Measurements from ENCODE around the gene PLTP. TPM values are rescaled to one million over a fixed set of nuclear protein-coding genes. Genes with fewer than 3 reads are reported as not detected.

The PLTP gene
- total RNA-seq, 1 experiment from 2014 or later, result 17.7 TPM

GRCh38 chr20:45948261-45948733 is 36.3 kb upstream of the PLTP start:
- ATAC-seq (peak; percentile 29), DNase-seq (ENCODE audit: low read depth, low spot score) (no peak)
- Histone ChIP-seq H3K27me3 (ENCODE audit: control insufficient read depth, insufficient read depth, low read length) (no peaks in the 10 kb centered on the region), H3K27ac (ENCODE audit: low read length) (no peak overlapping the region), H3K36me3 (ENCODE audit: control insufficient read depth, insufficient read depth, low read length) (peaks cover 5% of the 10 kb centered on the region), H3K4me3 (ENCODE audit: low read depth in 2 of 2, low read length in 2 of 2) (no peak overlapping the region), H3K9me3 (ENCODE audit: control insufficient read depth, insufficient read depth, low read depth, low read length) (no peaks in the 10 kb centered on the region), H3K4me1 (ENCODE audit: control insufficient read depth, insufficient read depth, low read length) (no peaks in the 10 kb centered on the region)
- no TSS peak for BruUV-seq (replicated peaks)
- in situ Hi-C loops (cut with HindIII; ENCODE audit: low pct_unique_long_range_greater_than_20kb, low sequenced_read_pairs) (no loop called here), intact Hi-C loops (cut with micrococcal nuclease; ENCODE audit: unreplicated experiment) (no loop called here)
- ChIA-PET CTCF (no interaction called here), POLR2A (no interaction called here)
- TF ChIP-seq SIN3A (IDR thresholded peaks at IDR 0.05; ENCODE audit: borderline replicate concordance, insufficient read depth, low read depth, low read length), result no peak

DNA sequence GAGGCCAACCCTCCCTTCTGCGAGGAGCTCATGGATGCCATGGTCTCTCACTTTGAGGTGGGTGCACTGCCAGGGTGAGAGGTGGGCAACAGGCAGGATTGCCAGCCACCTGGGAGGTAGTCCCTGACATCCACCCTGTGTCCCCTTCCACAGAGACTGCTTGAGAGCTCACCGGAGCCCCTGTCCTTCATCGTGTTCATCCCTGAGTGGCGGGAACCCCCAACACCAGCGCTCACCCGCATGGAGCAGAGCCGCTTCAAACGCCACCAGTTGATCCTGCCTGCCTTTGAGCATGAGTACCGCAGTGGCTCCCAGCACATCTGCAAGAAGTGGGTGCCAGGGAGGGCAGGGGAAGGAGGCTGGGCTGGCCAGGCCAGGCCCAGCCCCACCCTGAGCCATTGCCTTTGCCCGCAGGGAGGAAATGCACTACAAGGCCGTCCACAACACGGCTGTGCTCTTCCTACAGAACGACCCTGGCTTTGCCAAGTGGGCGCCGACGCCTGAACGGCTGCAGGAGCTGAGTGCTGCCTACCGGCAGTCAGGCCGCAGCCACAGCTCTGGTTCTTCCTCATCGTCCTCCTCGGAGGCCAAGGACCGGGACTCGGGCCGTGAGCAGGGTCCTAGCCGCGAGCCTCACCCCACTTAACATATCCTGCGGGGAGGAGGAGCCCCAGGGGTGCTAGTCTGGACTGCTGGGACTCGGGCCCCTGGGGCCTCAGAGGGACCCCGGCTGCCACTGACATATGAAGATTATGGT is 35.3 kb upstream of the PLTP start:
- Histone ChIP-seq H3K27me3 (ENCODE audit: control insufficient read depth, insufficient read depth, low read length) (no peaks in the 10 kb centered on the region), H3K4me1 (ENCODE audit: control insufficient read depth, insufficient read depth, low read length) (no peaks in the 10 kb centered on the region), H3K27ac (ENCODE audit: low read length) (no peak overlapping the region), H3K4me3 (ENCODE audit: low read depth in 2 of 2, low read length in 2 of 2) (no peak overlapping the region), H3K36me3 (ENCODE audit: control insufficient read depth, insufficient read depth, low read length) (peaks cover 2% of the 10 kb centered on the region), H3K9me3 (ENCODE audit: control insufficient read depth, insufficient read depth, low read depth, low read length) (no peaks in the 10 kb centered on the region)
- peak; percentile 2; the same call in 1 of the 2 replicates for ATAC-seq
- no TSS peak for BruUV-seq (replicated peaks)
- ChIA-PET POLR2A (no interaction called here), CTCF (no interaction called here)
- intact Hi-C loops (cut with micrococcal nuclease; ENCODE audit: unreplicated experiment) (no loop called here), in situ Hi-C loops (cut with HindIII; ENCODE audit: low pct_unique_long_range_greater_than_20kb, low sequenced_read_pairs) (no loop called here)
- TF ChIP-seq, protein P1, sequence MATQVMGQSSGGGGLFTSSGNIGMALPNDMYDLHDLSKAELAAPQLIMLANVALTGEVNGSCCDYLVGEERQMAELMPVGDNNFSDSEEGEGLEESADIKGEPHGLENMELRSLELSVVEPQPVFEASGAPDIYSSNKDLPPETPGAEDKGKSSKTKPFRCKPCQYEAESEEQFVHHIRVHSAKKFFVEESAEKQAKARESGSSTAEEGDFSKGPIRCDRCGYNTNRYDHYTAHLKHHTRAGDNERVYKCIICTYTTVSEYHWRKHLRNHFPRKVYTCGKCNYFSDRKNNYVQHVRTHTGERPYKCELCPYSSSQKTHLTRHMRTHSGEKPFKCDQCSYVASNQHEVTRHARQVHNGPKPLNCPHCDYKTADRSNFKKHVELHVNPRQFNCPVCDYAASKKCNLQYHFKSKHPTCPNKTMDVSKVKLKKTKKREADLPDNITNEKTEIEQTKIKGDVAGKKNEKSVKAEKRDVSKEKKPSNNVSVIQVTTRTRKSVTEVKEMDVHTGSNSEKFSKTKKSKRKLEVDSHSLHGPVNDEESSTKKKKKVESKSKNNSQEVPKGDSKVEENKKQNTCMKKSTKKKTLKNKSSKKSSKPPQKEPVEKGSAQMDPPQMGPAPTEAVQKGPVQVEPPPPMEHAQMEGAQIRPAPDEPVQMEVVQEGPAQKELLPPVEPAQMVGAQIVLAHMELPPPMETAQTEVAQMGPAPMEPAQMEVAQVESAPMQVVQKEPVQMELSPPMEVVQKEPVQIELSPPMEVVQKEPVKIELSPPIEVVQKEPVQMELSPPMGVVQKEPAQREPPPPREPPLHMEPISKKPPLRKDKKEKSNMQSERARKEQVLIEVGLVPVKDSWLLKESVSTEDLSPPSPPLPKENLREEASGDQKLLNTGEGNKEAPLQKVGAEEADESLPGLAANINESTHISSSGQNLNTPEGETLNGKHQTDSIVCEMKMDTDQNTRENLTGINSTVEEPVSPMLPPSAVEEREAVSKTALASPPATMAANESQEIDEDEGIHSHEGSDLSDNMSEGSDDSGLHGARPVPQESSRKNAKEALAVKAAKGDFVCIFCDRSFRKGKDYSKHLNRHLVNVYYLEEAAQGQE (IDR thresholded peaks at IDR 0.05; ENCODE audit: insufficient read depth in 1 of 2, low read depth in 2 of 2, low read length in 1 of 2), result no peak
- TF ChIP-seq, protein P2, sequence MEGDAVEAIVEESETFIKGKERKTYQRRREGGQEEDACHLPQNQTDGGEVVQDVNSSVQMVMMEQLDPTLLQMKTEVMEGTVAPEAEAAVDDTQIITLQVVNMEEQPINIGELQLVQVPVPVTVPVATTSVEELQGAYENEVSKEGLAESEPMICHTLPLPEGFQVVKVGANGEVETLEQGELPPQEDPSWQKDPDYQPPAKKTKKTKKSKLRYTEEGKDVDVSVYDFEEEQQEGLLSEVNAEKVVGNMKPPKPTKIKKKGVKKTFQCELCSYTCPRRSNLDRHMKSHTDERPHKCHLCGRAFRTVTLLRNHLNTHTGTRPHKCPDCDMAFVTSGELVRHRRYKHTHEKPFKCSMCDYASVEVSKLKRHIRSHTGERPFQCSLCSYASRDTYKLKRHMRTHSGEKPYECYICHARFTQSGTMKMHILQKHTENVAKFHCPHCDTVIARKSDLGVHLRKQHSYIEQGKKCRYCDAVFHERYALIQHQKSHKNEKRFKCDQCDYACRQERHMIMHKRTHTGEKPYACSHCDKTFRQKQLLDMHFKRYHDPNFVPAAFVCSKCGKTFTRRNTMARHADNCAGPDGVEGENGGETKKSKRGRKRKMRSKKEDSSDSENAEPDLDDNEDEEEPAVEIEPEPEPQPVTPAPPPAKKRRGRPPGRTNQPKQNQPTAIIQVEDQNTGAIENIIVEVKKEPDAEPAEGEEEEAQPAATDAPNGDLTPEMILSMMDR (IDR thresholded peaks at IDR 0.05), result no peak
- TF ChIP-seq POLR2AphosphoS5 (IDR thresholded peaks at IDR 0.05; ENCODE audit: low read depth, low read length), result no peak
- no peak for TF ChIP-seq SIN3A (IDR thresholded peaks at IDR 0.05; ENCODE audit: borderline replicate concordance, insufficient read depth, low read depth, low read length)
- no peak for TF ChIP-seq TCF7L2 (IDR thresholded peaks at IDR 0.05; ENCODE audit: low read depth, low read length)
- no peak for DNase-seq (ENCODE audit: low read depth, low spot score)

All from Panc1 (cell line).